Skeletal muscle satellite cell (primary cell): ENCODE data around the gene RABGGTA.

Experiments
- H3K27me3 ChIP-seq: 2 replicates; pipeline ENCODE4 v1.7.0; 2013; ENCODE audit warnings: low read length; ENCODE audit not compliant: control insufficient read depth, insufficient read depth
- H3K36me3 ChIP-seq: 2 replicates; pipeline ENCODE4 v1.7.0; 2013; ENCODE audit warnings: mild to moderate bottlenecking, control low read depth, low read length; ENCODE audit not compliant: insufficient read depth
- H3K4me1 ChIP-seq: 2 replicates; pipeline ENCODE4 v1.7.0; 2013; ENCODE audit warnings: low read length; ENCODE audit not compliant: control insufficient read depth, insufficient read depth
- H3K4me2 ChIP-seq: 2 replicates; pipeline ENCODE4 v1.7.0; 2013; ENCODE audit warnings: mild to moderate bottlenecking, low read length
- H3K4me3 ChIP-seq: 2 replicates; pipeline ENCODE4 v1.7.0; 2013; ENCODE audit warnings: low read length
- H3K9ac ChIP-seq: 2 replicates; pipeline ENCODE4 v1.7.0; 2013; ENCODE audit warnings: mild to moderate bottlenecking, low read depth, low read length, moderate library complexity
- H3K9me3 ChIP-seq: replicated peaks from 2 replicates; pipeline ENCODE4 v1.7.0; 2013; ENCODE audit warnings: mild to moderate bottlenecking, control low read depth, low read length

The RABGGTA gene

DNA sequence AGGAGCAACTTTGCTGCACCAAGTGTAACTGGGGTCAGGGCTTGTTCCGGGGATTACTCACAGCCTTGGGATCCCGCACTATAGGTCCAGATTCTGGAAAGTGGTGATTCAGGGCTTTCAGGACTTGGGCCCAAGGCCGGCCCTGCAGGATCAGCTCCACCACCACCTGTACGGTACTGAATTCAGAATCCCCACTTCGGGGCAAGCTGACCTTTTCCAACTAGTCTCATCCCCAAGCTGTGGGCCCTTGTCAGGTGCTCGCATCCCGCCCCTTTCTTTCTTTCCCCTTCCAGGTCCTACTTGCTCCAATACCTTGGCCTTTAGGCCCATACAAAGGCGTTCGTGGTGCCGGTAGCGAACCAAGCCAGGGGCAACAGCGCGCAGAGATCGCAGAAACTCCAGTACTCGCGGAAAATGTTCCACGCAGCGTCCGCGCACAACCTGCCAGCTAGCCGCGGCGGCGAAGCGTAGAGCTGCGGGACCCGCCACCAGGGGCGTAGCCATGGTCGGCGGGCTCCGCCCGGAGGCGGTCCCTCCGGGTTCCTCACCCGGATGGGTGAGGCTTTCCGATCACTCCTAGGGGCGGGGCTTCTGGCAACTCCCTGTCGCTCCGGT lies 29.5 kb downstream of the RABGGTA start:
- Histone ChIP-seq H3K4me2 (peak overlapping the region; percentile 91), H3K4me1 (peaks cover 41% of the 10 kb centered on the region), H3K9me3 (no peaks in the 10 kb centered on the region), H3K4me3 (peak overlapping the region; percentile 81), H3K36me3 (peaks cover 42% of the 10 kb centered on the region), H3K27me3 (no peaks in the 10 kb centered on the region), H3K9ac (peak overlapping the region; percentile 92)

DNA sequence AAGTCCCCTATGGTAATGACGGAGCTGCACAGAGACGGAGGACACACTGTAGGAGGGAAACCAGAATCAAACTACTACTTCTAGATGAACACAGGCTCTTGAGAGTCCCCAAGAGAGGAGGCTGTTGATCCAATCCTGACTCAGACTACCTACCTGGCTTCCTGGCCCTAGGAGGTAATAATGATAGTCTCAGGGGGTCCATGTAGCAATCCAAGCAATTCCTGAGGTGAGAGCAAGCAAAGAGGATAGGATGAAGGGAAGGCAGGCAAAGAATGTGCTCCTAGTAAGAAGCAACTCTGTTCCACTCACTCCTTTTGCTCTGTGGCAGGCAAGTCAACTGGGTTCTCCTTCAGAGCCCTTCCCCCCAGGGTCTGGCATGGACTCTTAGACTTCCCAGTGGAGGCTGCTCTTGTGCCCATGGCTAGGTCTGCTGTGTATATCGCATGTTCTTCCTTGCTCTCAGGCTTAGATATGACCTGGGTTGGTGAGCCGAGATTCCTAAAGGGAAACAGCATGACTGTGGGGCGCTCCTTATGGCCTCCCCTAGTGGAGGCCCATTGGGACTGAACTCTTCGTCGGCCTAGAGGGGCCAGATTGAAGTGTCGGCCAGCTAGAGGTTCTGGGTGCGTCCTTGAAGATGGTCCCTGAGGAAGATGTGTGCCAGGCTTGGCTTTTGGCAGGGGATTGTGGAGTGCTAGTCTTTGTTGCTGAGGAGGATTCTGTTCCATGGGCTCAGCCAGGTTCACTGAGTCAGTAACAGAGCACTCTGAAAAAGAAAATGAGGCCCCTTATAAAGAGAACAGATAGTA lies 31.1 kb downstream of the RABGGTA start:
- Histone ChIP-seq H3K27me3 (no peaks in the 10 kb centered on the region), H3K4me3 (no peak overlapping the region), H3K9me3 (no peaks in the 10 kb centered on the region), H3K36me3 (peaks cover 54% of the 10 kb centered on the region), H3K9ac (peak overlapping the region; percentile 92), H3K4me2 (peak overlapping the region; percentile 39), H3K4me1 (peaks cover 41% of the 10 kb centered on the region)

GRCh38 chr14:24238527-24239037 lies 32.8 kb downstream of the RABGGTA start:
- H3K4me2 ChIP-seq = no peak overlapping the region
- H3K4me1 ChIP-seq = peaks cover 52% of the 10 kb centered on the region
- peaks cover 57% of the 10 kb centered on the region for H3K36me3 ChIP-seq
- no peak overlapping the region for H3K9ac ChIP-seq
- no peak overlapping the region for H3K4me3 ChIP-seq
- no peaks in the 10 kb centered on the region for H3K27me3 ChIP-seq
- no peaks in the 10 kb centered on the region for H3K9me3 ChIP-seq

DNA sequence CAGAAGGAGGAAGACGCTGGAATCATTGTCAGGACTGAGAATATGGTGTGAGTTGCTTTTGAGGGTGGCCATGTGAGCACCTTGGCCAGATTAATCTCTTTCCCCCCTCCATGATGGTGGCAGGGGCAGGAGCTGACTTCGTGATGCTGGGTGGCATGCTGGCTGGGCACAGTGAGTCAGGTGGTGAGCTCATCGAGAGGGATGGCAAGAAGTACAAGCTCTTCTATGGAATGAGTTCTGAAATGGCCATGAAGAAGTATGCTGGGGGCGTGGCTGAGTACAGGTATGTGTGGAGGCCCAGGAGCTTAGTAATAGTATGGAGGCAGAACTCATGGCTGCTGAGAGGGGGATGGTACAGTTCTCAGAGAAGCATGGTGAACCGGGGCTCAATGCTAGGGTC lies 33.3 kb downstream of the RABGGTA start:
- H3K4me2 ChIP-seq = no peak overlapping the region
- no peaks in the 10 kb centered on the region for H3K27me3 ChIP-seq
- H3K4me1 ChIP-seq = peaks cover 52% of the 10 kb centered on the region
- no peak overlapping the region for H3K4me3 ChIP-seq
- H3K9ac ChIP-seq = no peak overlapping the region
- H3K9me3 ChIP-seq = no peaks in the 10 kb centered on the region
- H3K36me3 ChIP-seq = peaks cover 57% of the 10 kb centered on the region

DNA sequence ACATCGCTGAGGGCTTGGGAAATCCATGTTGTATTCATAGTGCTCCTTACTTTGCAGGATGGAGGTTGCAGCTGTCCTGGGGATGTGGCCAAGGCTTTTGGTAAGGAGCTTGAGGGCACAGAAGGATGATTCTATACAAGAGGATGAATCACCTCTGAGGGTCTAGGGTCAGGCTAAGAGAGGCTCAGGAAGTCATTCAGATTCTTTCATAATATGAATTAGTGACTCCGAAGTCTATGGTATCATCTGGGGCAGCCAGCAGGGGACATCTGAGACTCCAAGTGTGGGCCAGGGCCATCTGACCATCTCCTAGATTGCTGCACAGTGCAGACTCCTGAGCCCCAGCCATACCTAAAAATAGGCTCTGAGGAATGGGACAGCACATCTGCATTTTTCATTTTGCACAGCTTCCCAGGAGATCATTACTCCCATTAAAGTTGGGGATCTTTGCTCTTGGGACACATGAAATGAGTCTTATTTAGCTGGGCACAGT lies 33.9 kb downstream of the RABGGTA start:
- H3K4me1 ChIP-seq = peaks cover 52% of the 10 kb centered on the region
- no peaks in the 10 kb centered on the region for H3K9me3 ChIP-seq
- no peak overlapping the region for H3K4me2 ChIP-seq
- no peak overlapping the region for H3K9ac ChIP-seq
- peaks cover 57% of the 10 kb centered on the region for H3K36me3 ChIP-seq
- H3K27me3 ChIP-seq = no peaks in the 10 kb centered on the region
- no peak overlapping the region for H3K4me3 ChIP-seq

- Histone ChIP-seq H3K27me3 (no peaks in the 10 kb centered on the region), H3K4me2 (no peak overlapping the region), H3K4me3 (no peak overlapping the region), H3K9me3 (no peaks in the 10 kb centered on the region), H3K36me3 (peaks cover 57% of the 10 kb centered on the region), H3K4me1 (peaks cover 52% of the 10 kb centered on the region), H3K9ac (no peak overlapping the region)
Measured at GRCh38 chr14:24236689-24237462, 34.5 kb downstream of the RABGGTA start.

DNA sequence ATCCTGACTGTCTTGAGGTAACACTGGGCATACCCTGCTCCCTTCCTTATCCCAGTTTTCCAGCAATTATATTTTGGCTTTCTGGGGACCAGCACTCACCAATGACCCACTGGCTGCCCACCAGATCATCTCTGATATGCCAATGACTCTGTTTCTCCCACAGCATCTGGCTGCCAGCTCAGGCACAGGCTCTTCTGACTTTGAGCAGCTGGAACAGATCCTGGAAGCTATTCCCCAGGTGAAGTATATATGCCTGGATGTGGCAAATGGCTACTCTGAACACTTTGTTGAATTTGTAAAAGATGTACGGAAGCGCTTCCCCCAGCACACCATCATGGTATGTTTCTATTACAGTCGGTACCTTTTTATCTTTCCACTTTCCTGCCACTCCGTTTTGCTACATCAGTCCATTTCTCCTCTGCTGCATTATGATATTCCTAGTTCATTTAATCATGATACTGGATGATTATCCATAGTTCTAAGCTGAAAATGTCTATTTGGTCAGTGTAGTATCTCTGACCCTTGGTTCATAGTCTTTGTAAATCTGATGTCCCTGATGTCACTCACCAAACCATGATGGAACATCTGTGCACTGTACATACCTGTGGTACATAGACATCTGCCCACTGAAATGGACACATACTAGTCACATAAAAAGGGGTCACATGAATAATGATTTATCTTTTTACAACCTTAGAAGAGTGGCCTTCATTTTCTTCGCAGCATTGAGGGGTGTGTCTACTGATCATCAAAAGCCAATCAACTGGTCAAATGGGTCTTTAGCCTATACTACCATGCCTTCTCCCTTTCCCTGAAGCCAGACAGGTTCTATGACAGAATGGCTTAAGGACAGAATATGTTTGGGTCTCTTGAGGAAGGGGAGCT lies 35.4 kb downstream of the RABGGTA start:
- no peak overlapping the region for H3K4me3 ChIP-seq
- no peaks in the 10 kb centered on the region for H3K9me3 ChIP-seq
- H3K4me2 ChIP-seq = no peak overlapping the region
- H3K27me3 ChIP-seq = no peaks in the 10 kb centered on the region
- H3K4me1 ChIP-seq = peaks cover 49% of the 10 kb centered on the region
- H3K36me3 ChIP-seq = peaks cover 56% of the 10 kb centered on the region
- H3K9ac ChIP-seq = no peak overlapping the region

DNA sequence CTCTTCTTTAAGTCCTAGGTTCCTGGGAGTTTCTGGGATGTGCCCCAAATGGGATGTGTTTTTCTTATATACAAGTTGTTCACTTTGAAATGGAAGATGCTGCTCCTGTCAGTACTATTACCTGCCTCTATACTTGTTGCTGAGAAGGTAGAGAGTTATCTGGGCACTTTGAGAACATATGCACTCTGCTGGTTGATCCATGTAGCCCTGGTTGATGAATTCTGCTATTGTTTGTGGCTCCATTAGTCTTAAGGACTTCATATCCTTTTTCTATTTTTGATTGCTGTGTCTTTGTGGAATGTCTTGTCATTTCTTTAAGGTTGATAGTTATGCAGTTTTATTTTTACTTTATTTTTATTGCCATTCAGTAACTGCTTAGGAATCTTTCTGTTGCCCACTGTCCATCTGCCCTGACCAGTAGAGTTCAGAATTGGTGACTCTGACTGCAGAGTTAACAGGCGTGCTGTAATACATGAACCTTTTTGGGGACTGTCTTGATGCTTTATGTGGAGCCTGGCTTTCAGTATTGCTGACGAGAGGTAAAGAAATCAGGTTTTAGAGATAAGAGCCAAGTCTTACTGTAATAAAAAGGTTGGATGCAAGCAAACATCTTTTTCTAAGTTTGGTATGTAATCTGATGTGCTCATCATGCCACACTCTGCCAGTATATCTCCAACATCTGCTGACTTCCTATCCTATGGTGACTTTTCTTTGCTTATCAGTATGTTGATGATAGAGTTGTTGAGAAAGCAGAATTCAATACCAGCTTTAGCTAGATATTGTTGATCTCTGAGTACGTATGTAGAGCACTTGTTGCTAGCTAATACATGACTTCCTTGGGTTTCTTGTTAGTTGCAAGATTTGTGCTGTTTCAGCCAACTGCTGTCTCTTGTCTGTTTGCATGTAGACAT lies 37.0 kb downstream of the RABGGTA start:
- no peak overlapping the region for H3K9ac ChIP-seq
- peaks cover 41% of the 10 kb centered on the region for H3K4me1 ChIP-seq
- peak overlapping the region; percentile 96 for H3K4me2 ChIP-seq
- no peak overlapping the region for H3K4me3 ChIP-seq
- peaks cover 39% of the 10 kb centered on the region for H3K36me3 ChIP-seq
- no peaks in the 10 kb centered on the region for H3K9me3 ChIP-seq
- H3K27me3 ChIP-seq = no peaks in the 10 kb centered on the region

GRCh38 chr14:24233538-24233866 lies 37.9 kb downstream of the RABGGTA start:
- no peaks in the 10 kb centered on the region for H3K27me3 ChIP-seq
- H3K4me3 ChIP-seq = peak overlapping the region; percentile 91
- H3K9ac ChIP-seq = peak overlapping the region; percentile 97
- peaks cover 31% of the 10 kb centered on the region for H3K36me3 ChIP-seq
- peak overlapping the region; percentile 96 for H3K4me2 ChIP-seq
- peaks cover 33% of the 10 kb centered on the region for H3K4me1 ChIP-seq
- H3K9me3 ChIP-seq = no peaks in the 10 kb centered on the region
